ENCODE results near the gene DCLK1. TPM values are rescaled to one million over a fixed set of nuclear protein-coding genes. Genes with fewer than 3 reads are reported as not detected.

The DCLK1 gene
- total and polyA plus RNA-seq, 2 experiments from 2014 or later = 0.16 to 2.9 TPM

- Histone ChIP-seq H2AFZ (no peak overlapping the region), H3K27me3 (no peaks in the 10 kb centered on the region), H3K4me3 (no peak overlapping the region), H3K4me2 (no peak overlapping the region), H3K27ac (no peak overlapping the region), H4K20me1 (ENCODE audit: insufficient read depth, poor library complexity, severe bottlenecking) (no peaks in the 10 kb centered on the region), H3K4me1 (ENCODE audit: insufficient read depth) (peaks cover 5% of the 10 kb centered on the region), H3K9me3 (ENCODE audit: low read depth) (no peaks in the 10 kb centered on the region), H3K9me2 (replicated peaks; ENCODE audit: insufficient read depth) (no peaks in the 10 kb centered on the region), H3K79me2 (no peaks in the 10 kb centered on the region), H3K36me3 (replicated peaks; ENCODE audit: insufficient read depth, low read depth) (no peaks in the 10 kb centered on the region)
- 77% methylated on average over 4 of the region's 4 CpGs for WGBS (ENCODE audit: low lambda C conversion rate, missing lambda C conversion rate)
- TF ChIP-seq CTCF (IDR thresholded peaks at IDR 0.05; ENCODE audit: poor library complexity) = no peak
- no peak for TF ChIP-seq EZH2phosphoT487 (IDR thresholded peaks at IDR 0.05; ENCODE audit: low read depth, severe bottlenecking, unreplicated experiment)
- TF ChIP-seq EZH2 (IDR thresholded peaks at IDR 0.05; ENCODE audit: borderline replicate concordance) = no peak
- no peak for DNase-seq (ENCODE audit: low spot score)
These were observed 246.9 kb downstream of the DCLK1 start for GRCh38 chr13:35884211-35884760.

GRCh38 chr13:35882722-35883497 is 248.3 kb downstream of the DCLK1 start:
- Histone ChIP-seq H3K9me2 (replicated peaks; ENCODE audit: insufficient read depth) (no peaks in the 10 kb centered on the region), H3K9me3 (ENCODE audit: low read depth) (no peaks in the 10 kb centered on the region), H4K20me1 (ENCODE audit: insufficient read depth, poor library complexity, severe bottlenecking) (no peaks in the 10 kb centered on the region), H3K4me2 (peak overlapping the region; percentile 25), H3K79me2 (no peaks in the 10 kb centered on the region), H3K27ac (peak overlapping the region; percentile 54), H2AFZ (no peak overlapping the region), H3K36me3 (replicated peaks; ENCODE audit: insufficient read depth, low read depth) (no peaks in the 10 kb centered on the region), H3K27me3 (no peaks in the 10 kb centered on the region), H3K4me3 (no peak overlapping the region), H3K4me1 (ENCODE audit: insufficient read depth) (peaks cover 5% of the 10 kb centered on the region)
- TF ChIP-seq CTCF (IDR thresholded peaks at IDR 0.05; ENCODE audit: poor library complexity) = no peak
- TF ChIP-seq EZH2 (IDR thresholded peaks at IDR 0.05; ENCODE audit: borderline replicate concordance) = no peak
- no peak for TF ChIP-seq EZH2phosphoT487 (IDR thresholded peaks at IDR 0.05; ENCODE audit: low read depth, severe bottlenecking, unreplicated experiment)
- WGBS (ENCODE audit: low lambda C conversion rate, missing lambda C conversion rate) = 47% methylated on average over 10 of the region's 10 CpGs
- no peak for DNase-seq (ENCODE audit: low spot score)

- no peak overlapping the region for H3K4me2 ChIP-seq
- no peaks in the 10 kb centered on the region for H3K27me3 ChIP-seq
- H2AFZ ChIP-seq = no peak overlapping the region
- no peak overlapping the region for H3K27ac ChIP-seq
- no peaks in the 10 kb centered on the region for H3K9me2 ChIP-seq (replicated peaks; ENCODE audit: insufficient read depth)
- 75% methylated on average over 1 of the region's 1 CpG for WGBS (ENCODE audit: low lambda C conversion rate, missing lambda C conversion rate)
- DNase-seq (ENCODE audit: low spot score) = no peak
- H3K9me3 ChIP-seq (ENCODE audit: low read depth) = no peaks in the 10 kb centered on the region
- no peaks in the 10 kb centered on the region for H4K20me1 ChIP-seq (ENCODE audit: insufficient read depth, poor library complexity, severe bottlenecking)
- H3K4me3 ChIP-seq = no peak overlapping the region
- H3K36me3 ChIP-seq (replicated peaks; ENCODE audit: insufficient read depth, low read depth) = no peaks in the 10 kb centered on the region
- H3K79me2 ChIP-seq = no peaks in the 10 kb centered on the region
- peaks cover 5% of the 10 kb centered on the region for H3K4me1 ChIP-seq (ENCODE audit: insufficient read depth)
- TF ChIP-seq CTCF (IDR thresholded peaks at IDR 0.05; ENCODE audit: poor library complexity) (no peak), EZH2phosphoT487 (IDR thresholded peaks at IDR 0.05; ENCODE audit: low read depth, severe bottlenecking, unreplicated experiment) (no peak), EZH2 (IDR thresholded peaks at IDR 0.05; ENCODE audit: borderline replicate concordance) (no peak)
These were observed 249.8 kb downstream of the DCLK1 start for GRCh38 chr13:35881360-35881759.

Measured in hepatocyte (in vitro differentiated cells).